ENCODE measurements around the gene KLF9. TPM values are rescaled to one million over a fixed set of nuclear protein-coding genes. Genes with fewer than 3 reads are reported as not detected.

The KLF9 gene
- total RNA-seq, 6 experiments from 2014 or later, result 8.7 to 74.7 (median 32.3) TPM

- Histone ChIP-seq H3K9me3 (no peaks in the 10 kb centered on the region), H3K4me3 (peak overlapping the region; percentile 41 to 66 (median 50)), H3K27ac (peak overlapping the region; percentile 97 to 100 (median 100)), H3K27me3 (no peaks in the 10 kb centered on the region), H3K36me3 (no peaks in the 10 kb centered on the region), H3K4me1 (peaks cover 0 to 50% (median 14%) of the 10 kb centered on the region in 4 donors)
- TF ChIP-seq POLR2A (IDR thresholded peaks at IDR 0.05) (peak; percentile 96), CTCF (IDR thresholded peaks at IDR 0.05) (no peak)
- WGBS (ENCODE audit: insufficient coverage, low coverage, low lambda C conversion rate, missing lambda C conversion rate), result 0% methylated on average over 6 of the region's 65 CpGs
- DNase-seq (peak; percentile 93 to 97 (median 97)), ATAC-seq (peak; percentile 37 to 58 (median 56))
- intact Hi-C loops (cut with DNase I), result no loop called here
Observed at GRCh38 chr9:70418822-70419555, 4.5 kb upstream of the KLF9 start.

- peak overlapping the region in 2 of 3 donors; percentile 72 to 86 for H3K4me3 ChIP-seq
- DNase-seq (peak in 1 of 3 donors; percentile 42), ATAC-seq (no peak)
- intact Hi-C loops (cut with DNase I), result no loop called here
- H3K36me3 ChIP-seq, result no peaks in the 10 kb centered on the region
- WGBS (ENCODE audit: insufficient coverage, low coverage, low lambda C conversion rate, missing lambda C conversion rate), result 61% methylated on average over 5 of the region's 5 CpGs
- no peaks in the 10 kb centered on the region for H3K9me3 ChIP-seq
- no peaks in the 10 kb centered on the region for H3K27me3 ChIP-seq
- peak overlapping the region; percentile 98 to 100 (median 100) for H3K27ac ChIP-seq
- TF ChIP-seq POLR2A (IDR thresholded peaks at IDR 0.05) (no peak), CTCF (IDR thresholded peaks at IDR 0.05) (no peak)
- peaks cover 0 to 37% (median 6%) of the 10 kb centered on the region in 4 donors for H3K4me1 ChIP-seq
Observed at GRCh38 chr9:70415476-70415875, 1.0 kb upstream of the KLF9 start.

GRCh38 chr9:70415041-70415440, 584 bp upstream of the KLF9 start:
- no peak for DNase-seq
- H3K27ac ChIP-seq, result peak overlapping the region; percentile 98 to 100 (median 100)
- H3K4me3 ChIP-seq, result peak overlapping the region in 2 of 3 donors; percentile 72 to 86
- ATAC-seq, result no peak
- peaks cover 0 to 41% (median 10%) of the 10 kb centered on the region in 4 donors for H3K4me1 ChIP-seq
- no peaks in the 10 kb centered on the region for H3K9me3 ChIP-seq
- no peaks in the 10 kb centered on the region for H3K27me3 ChIP-seq
- no peaks in the 10 kb centered on the region for H3K36me3 ChIP-seq
- 7% methylated on average over 2 of the region's 2 CpGs for WGBS (ENCODE audit: insufficient coverage, low coverage, low lambda C conversion rate, missing lambda C conversion rate)
- TF ChIP-seq POLR2A (IDR thresholded peaks at IDR 0.05) (no peak), CTCF (IDR thresholded peaks at IDR 0.05) (no peak)
- intact Hi-C loops (cut with DNase I), result no loop called here

GRCh38 chr9:70413464-70413798, 1.0 kb downstream of the KLF9 start:
- peak overlapping the region; percentile 57 to 86 (median 72) for H3K4me3 ChIP-seq

More at GRCh38 chr9:70413464-70413798, 1.0 kb downstream of the KLF9 start:
- Histone ChIP-seq H3K36me3 (no peaks in the 10 kb centered on the region), H3K9me3 (no peaks in the 10 kb centered on the region), H3K27ac (peak overlapping the region; percentile 98 to 100 (median 100)), H3K27me3 (no peaks in the 10 kb centered on the region), H3K4me1 (peaks cover 0 to 52% (median 16%) of the 10 kb centered on the region in 4 donors)
- under 1% methylated on average over 22 of the region's 53 CpGs for WGBS (ENCODE audit: insufficient coverage, low coverage, low lambda C conversion rate, missing lambda C conversion rate)
- ATAC-seq, result peak in 2 of 4 donors; percentile 7 to 10
- no peak for TF ChIP-seq CTCF (IDR thresholded peaks at IDR 0.05)
- no peak for TF ChIP-seq POLR2A (IDR thresholded peaks at IDR 0.05)
- DNase-seq, result no peak
- intact Hi-C loops (cut with DNase I), result no loop called here
